Endothelial cell of umbilical vein (primary cell): ENCODE measurements around the gene CYP1B1. TPM values are rescaled to one million over a fixed set of nuclear protein-coding genes. Genes with fewer than 3 reads are reported as not detected.

Experiments
- BruUV-seq: library from RNA; stranded (reverse); fragments of 400-500 nt; replicated peaks from 2 replicates; lab custom pipeline; 2021; lab: Mats Ljungman, UMichigan
- CTCF ChIA-PET: fragments of 300-600, 350-600 bp; sonication (Branson Sonifier 250); formaldehyde crosslinking; loops from one replicate; lab custom pipeline; 2021; ENCODE audit warnings: antibody characterized with exemption, inconsistent platforms; lab: Charles Lee
- POLR2A ChIA-PET: fragments of 300-600, 350-600 bp; sonication (Branson Sonifier 250); formaldehyde crosslinking; loops from one replicate; lab custom pipeline; 2021; ENCODE audit warnings: antibody characterized with exemption, inconsistent platforms; lab: Charles Lee
- DNase-seq: peaks from one replicate; pipeline ENCODE4 v3.0.0-alpha.2; 2011; ENCODE audit warnings: low read depth, low spot score
- FAIRE-seq: peaks from 2 replicates; lab custom pipeline; 2011; peaks lifted over from hg19 to GRCh38; lab: Jason Lieb, UNC
- H2AFZ ChIP-seq: 2 replicates; pipeline ENCODE4 v1.6.0; 2012; ENCODE audit warnings: low read depth, low read length, control low read depth, inconsistent platforms
- H3K27ac ChIP-seq: 2 replicates; pipeline ENCODE4 v1.5.1; 2011; ENCODE audit warnings: low read depth, mild to moderate bottlenecking, control low read depth, low read length, moderate library complexity; ENCODE audit not compliant: insufficient read depth
- H3K27me3 ChIP-seq, 2 experiments: 2 replicates each; pipeline versions ENCODE4 v1.6.0 to v1.6.1; 2011; ENCODE audit warnings: low read length in 2 of 2, mixed read lengths in 1 of 2; ENCODE audit not compliant: control insufficient read depth in 2 of 2, insufficient read depth in 2 of 2
- H3K36me3 ChIP-seq, 2 experiments: 2 replicates in 1 of 2; 3 replicates in 1 of 2; pipeline ENCODE4 v1.5.1; 2011; ENCODE audit warnings: low read length in 2 of 2, mild to moderate bottlenecking in 1 of 2, moderate library complexity in 1 of 2; ENCODE audit not compliant: control insufficient read depth in 2 of 2, insufficient read depth in 2 of 2; ENCODE audit errors: extremely low read depth in 1 of 2
- H3K4me1 ChIP-seq: 3 replicates; pipeline ENCODE4 v1.5.1; 2011; ENCODE audit warnings: mild to moderate bottlenecking, low read length; ENCODE audit not compliant: control insufficient read depth, insufficient read depth; ENCODE audit errors: extremely low read depth
- H3K4me2 ChIP-seq: 2 replicates; pipeline ENCODE4 v1.6.1; 2011; ENCODE audit warnings: low read length, control low read depth, mixed read lengths; ENCODE audit not compliant: insufficient read depth
- H3K4me3 ChIP-seq, 3 experiments: fragments of 200-600 bp in 1 of 3; sonication (generic), shearing (Covaris generic) in 1 of 3; replicated peaks in 1 of 3; 2 replicates each; pipeline ENCODE4 v1.5.1; 2011 to 2016; ENCODE audit warnings: control low read depth in 3 of 3, low read length in 3 of 3, mild to moderate bottlenecking in 2 of 3, inconsistent platforms in 1 of 3, low read depth in 1 of 3, moderate library complexity in 1 of 3; ENCODE audit not compliant: insufficient read depth in 1 of 3
- H3K79me2 ChIP-seq: 2 replicates; pipeline ENCODE4 v1.6.0; 2012; ENCODE audit warnings: low read length, inconsistent platforms; ENCODE audit not compliant: control insufficient read depth, insufficient read depth
- H3K9ac ChIP-seq: replicated peaks from 2 replicates; pipeline ENCODE3; 2011; ENCODE audit warnings: low read length, control low read depth; ENCODE audit not compliant: insufficient read depth; ENCODE audit errors: extremely low read depth
- H3K9me1 ChIP-seq: replicated peaks from 3 replicates; pipeline ENCODE4 v1.6.0; 2011; ENCODE audit warnings: mild to moderate bottlenecking, low read length; ENCODE audit not compliant: control insufficient read depth, insufficient read depth; ENCODE audit errors: extremely low read depth
- H3K9me3 ChIP-seq: replicated peaks from 2 replicates; pipeline ENCODE4 v1.5.1; 2012; ENCODE audit warnings: low read length, inconsistent platforms; ENCODE audit not compliant: control insufficient read depth, insufficient read depth
- H4K20me1 ChIP-seq: replicated peaks from 2 replicates; pipeline ENCODE3; 2011; ENCODE audit warnings: mild to moderate bottlenecking, low read length; ENCODE audit not compliant: control insufficient read depth, insufficient read depth; ENCODE audit errors: extremely low read depth
- CTCF ChIP-seq, 2 donors: IDR thresholded peaks; 1 replicate in 1 of 2; 2 replicates in 1 of 2; pipeline ENCODE4 v1.5.1; 2011; ENCODE audit warnings: low read length in 2 of 2, mild to moderate bottlenecking in 2 of 2, moderate library complexity in 2 of 2, control low read depth in 1 of 2, inconsistent platforms in 1 of 2, low read depth in 1 of 2; ENCODE audit not compliant: insufficient read depth in 1 of 2; ENCODE audit errors: extremely low read depth in 1 of 2
- EZH2 ChIP-seq: IDR thresholded peaks from 2 replicates; pipeline ENCODE4 v1.6.1; 2012; ENCODE audit warnings: borderline replicate concordance, low read depth, mild to moderate bottlenecking, moderate library complexity, low read length, inconsistent platforms; ENCODE audit not compliant: severe bottlenecking
- GATA2 ChIP-seq: IDR thresholded peaks from 2 replicates; pipeline ENCODE4 v1.7.0; 2011; ENCODE audit warnings: low read depth, mild to moderate bottlenecking, moderate library complexity, mixed read lengths, low read length; ENCODE audit not compliant: insufficient read length, insufficient read depth
- JUN ChIP-seq: IDR thresholded peaks from 2 replicates; pipeline ENCODE4 v1.6.1; 2011; ENCODE audit warnings: borderline replicate concordance, low read depth; ENCODE audit not compliant: insufficient read length, insufficient read depth
- MAX ChIP-seq: IDR thresholded peaks from 2 replicates; pipeline ENCODE4 v1.6.1; 2011; ENCODE audit not compliant: insufficient read depth, insufficient read length
- POLR2A ChIP-seq: IDR thresholded peaks from 2 replicates; pipeline ENCODE4 v1.6.1; 2012; ENCODE audit warnings: low read depth, mild to moderate bottlenecking, control low read depth, low read length
- POLR2AphosphoS5 ChIP-seq: IDR thresholded peaks from 2 replicates; pipeline ENCODE4 v1.6.1; 2012; ENCODE audit warnings: low read depth, mild to moderate bottlenecking, control low read depth, low read length, moderate library complexity; ENCODE audit not compliant: insufficient read depth
- dilution Hi-C: fragments of 300-500 bp; cut with MboI; formaldehyde crosslinking; loops from one replicate; pipeline ENCODE4 v1.15.0; 2019; ENCODE audit warnings: low sequenced_read_pairs; ENCODE audit not compliant: extremely low pct_ligation_motif_present
- intact Hi-C: fragments of 100-400 bp; cut with micrococcal nuclease; formaldehyde crosslinking; loops from one replicate; pipeline ENCODE4 v1.10.0; 2022
- polyA plus RNA-seq, 4 experiments: library from polyadenylated mRNA; depleted of rRNA in 3 of 4; stranded (reverse) in 3 of 4; unstranded in 1 of 4; fragments of >200 nt; gene quantifications; 2 replicates each; pipeline versions ENCODE4 v1.2.1 to v1.2.3, GENCODE V29; 2011 to 2012; ENCODE audit warnings: missing spikeins in 1 of 4
- total RNA-seq: library from RNA; stranded (reverse); gene quantifications from 2 replicates; pipeline ENCODE4 v1.2.3, GENCODE V29; 2021

The CYP1B1 gene
- total and polyA plus RNA-seq, 2 donors (not counting 3 experiments of a cell fraction or from before 2014, with no cell fraction given) = 0.01 TPM; not detected in 1

GRCh38 chr2:38038682-38039081 lies 37.3 kb downstream of the CYP1B1 start:
- no peak overlapping the region for H3K9ac ChIP-seq
- no peaks in the 10 kb centered on the region for H3K36me3 ChIP-seq
- dilution Hi-C loops (no loop called here), intact Hi-C loops (no loop called here)
- H3K79me2 ChIP-seq = no peaks in the 10 kb centered on the region
- H3K4me3 ChIP-seq = no peak overlapping the region
- DNase-seq = no peak
- H3K4me2 ChIP-seq = no peak overlapping the region
- FAIRE-seq = no peak
- POLR2A ChIA-PET = no interaction called here
- CTCF ChIA-PET = interaction anchor here (1.4 kb wide), 1 partner anchor 57 kb away, joined by 4 read pairs; no protein-coding TSS in a partner anchor
- no peak overlapping the region for H2AFZ ChIP-seq
- H3K4me1 ChIP-seq = no peaks in the 10 kb centered on the region
- BruUV-seq = no TSS peak
- no peak for TF ChIP-seq EZH2
- TF ChIP-seq JUN = no peak
- TF ChIP-seq CTCF (IDR thresholded peaks at IDR 0.05; ENCODE audit: extremely low read depth in 1 of 2, insufficient read depth in 1 of 2, low read depth in 1 of 2, low read length in 2 of 2) = no peak
- H3K27ac ChIP-seq = no peak overlapping the region
- no peaks in the 10 kb centered on the region for H4K20me1 ChIP-seq
- no peaks in the 10 kb centered on the region for H3K9me1 ChIP-seq
- peaks cover 28 to 38% of the 10 kb centered on the region in 2 experiments for H3K27me3 ChIP-seq
- no peaks in the 10 kb centered on the region for H3K9me3 ChIP-seq

- DNase-seq (no peak), FAIRE-seq (no peak)
- BruUV-seq = no TSS peak
- no peaks in the 10 kb centered on the region for H4K20me1 ChIP-seq
- no peak overlapping the region for H3K4me3 ChIP-seq
- H3K27ac ChIP-seq = no peak overlapping the region
- intact Hi-C loops (no loop called here), dilution Hi-C loops (no loop called here)
- peak overlapping the region; percentile 25 for H2AFZ ChIP-seq
- H3K9me1 ChIP-seq = no peaks in the 10 kb centered on the region
- H3K79me2 ChIP-seq = no peaks in the 10 kb centered on the region
- H3K4me1 ChIP-seq = no peaks in the 10 kb centered on the region
- H3K9ac ChIP-seq = no peak overlapping the region
- H3K36me3 ChIP-seq = no peaks in the 10 kb centered on the region
- ChIA-PET POLR2A (no interaction called here), CTCF (interaction anchor here (1.4 kb wide), 1 partner anchor 56 kb away, joined by 4 read pairs; no protein-coding TSS in a partner anchor)
- no peak overlapping the region for H3K4me2 ChIP-seq
- H3K9me3 ChIP-seq = no peaks in the 10 kb centered on the region
- TF ChIP-seq CTCF (IDR thresholded peaks at IDR 0.05; ENCODE audit: extremely low read depth in 1 of 2, insufficient read depth in 1 of 2, low read depth in 1 of 2, low read length in 2 of 2) = peak; percentile 5 to 29
- no peak for TF ChIP-seq GATA2
- no peak for TF ChIP-seq POLR2A
- TF ChIP-seq MAX = no peak
- TF ChIP-seq POLR2AphosphoS5 = no peak
- peaks cover 28 to 38% of the 10 kb centered on the region in 2 experiments for H3K27me3 ChIP-seq
Observed at GRCh38 chr2:38037757-38038621, 38.0 kb downstream of the CYP1B1 start.
